OCI-LY7 (cell line): ENCODE measurements around the gene SLCO2A1.

Source experiments
- CTCF ChIP-seq: fragments of 200-600 bp; sonication (generic); conservative IDR thresholded peaks from 2 replicates; pipeline ENCODE4 v1.5.1; 2014; ENCODE audit warnings: mild to moderate bottlenecking, antibody characterized with exemption, low read length, moderate library complexity, mixed read lengths
- EZH2phosphoT487 ChIP-seq: fragments of 200-600 bp; sonication (generic); IDR thresholded peaks from 2 replicates; pipeline ENCODE4 v1.6.1; 2018; ENCODE audit warnings: low read depth, borderline replicate concordance, mild to moderate bottlenecking, mixed run types, antibody characterized with exemption, low read length, moderate library complexity, mixed read lengths

- 0 out of 2 replicates have a peak, but pooled peaks have one; percentile 24 for TF ChIP-seq CTCF
- TF ChIP-seq EZH2phosphoT487 = no peak
These were observed 128.6 kb downstream of the SLCO2A1 start for GRCh38 chr3:133901083-133901482.
